Fibroblast of mammary gland (primary cell): ENCODE measurements around the gene FAM81A.

Experiments
- DNase-seq: peaks from one replicate; pipeline ENCODE4 v3.0.0-alpha.2; 2010; ENCODE audit warnings: low read depth
- H3K4me3 ChIP-seq: 2 replicates; pipeline ENCODE4 v1.5.1; 2011; ENCODE audit warnings: low read depth, mild to moderate bottlenecking, low read length, moderate library complexity; ENCODE audit not compliant: control insufficient read depth
- TF ChIP-seq, protein P1 (sequence below): conservative IDR thresholded peaks from 2 replicates; pipeline ENCODE4 v1.5.1; 2011; ENCODE audit warnings: low read depth, low read length, inconsistent platforms; ENCODE audit not compliant: control insufficient read depth, insufficient read depth

FAM81A gene

DNA sequence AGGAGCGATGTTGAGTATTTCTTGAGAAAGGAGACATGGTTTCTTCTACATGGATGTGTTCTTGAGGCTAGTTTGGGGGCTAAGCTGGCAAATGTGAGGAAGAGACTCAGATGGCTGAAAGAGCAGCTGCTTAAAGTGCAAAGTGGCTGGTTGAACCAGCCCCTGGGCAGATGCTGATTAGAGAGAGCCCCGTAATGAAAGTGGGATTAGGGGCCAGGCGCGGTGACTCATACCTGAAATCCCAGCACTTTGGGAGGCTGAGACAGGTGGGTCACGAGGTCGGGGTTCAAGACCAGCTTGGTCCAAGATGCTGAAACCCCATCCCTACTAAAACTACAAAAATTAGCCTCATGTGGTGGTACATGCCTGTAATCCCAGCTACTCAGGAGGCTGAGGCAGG lies 98.6 kb downstream of the FAM81A start:
- no peak for DNase-seq
- no peak overlapping the region for H3K4me3 ChIP-seq
- TF ChIP-seq, protein P1, sequence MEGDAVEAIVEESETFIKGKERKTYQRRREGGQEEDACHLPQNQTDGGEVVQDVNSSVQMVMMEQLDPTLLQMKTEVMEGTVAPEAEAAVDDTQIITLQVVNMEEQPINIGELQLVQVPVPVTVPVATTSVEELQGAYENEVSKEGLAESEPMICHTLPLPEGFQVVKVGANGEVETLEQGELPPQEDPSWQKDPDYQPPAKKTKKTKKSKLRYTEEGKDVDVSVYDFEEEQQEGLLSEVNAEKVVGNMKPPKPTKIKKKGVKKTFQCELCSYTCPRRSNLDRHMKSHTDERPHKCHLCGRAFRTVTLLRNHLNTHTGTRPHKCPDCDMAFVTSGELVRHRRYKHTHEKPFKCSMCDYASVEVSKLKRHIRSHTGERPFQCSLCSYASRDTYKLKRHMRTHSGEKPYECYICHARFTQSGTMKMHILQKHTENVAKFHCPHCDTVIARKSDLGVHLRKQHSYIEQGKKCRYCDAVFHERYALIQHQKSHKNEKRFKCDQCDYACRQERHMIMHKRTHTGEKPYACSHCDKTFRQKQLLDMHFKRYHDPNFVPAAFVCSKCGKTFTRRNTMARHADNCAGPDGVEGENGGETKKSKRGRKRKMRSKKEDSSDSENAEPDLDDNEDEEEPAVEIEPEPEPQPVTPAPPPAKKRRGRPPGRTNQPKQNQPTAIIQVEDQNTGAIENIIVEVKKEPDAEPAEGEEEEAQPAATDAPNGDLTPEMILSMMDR: no peak

DNA sequence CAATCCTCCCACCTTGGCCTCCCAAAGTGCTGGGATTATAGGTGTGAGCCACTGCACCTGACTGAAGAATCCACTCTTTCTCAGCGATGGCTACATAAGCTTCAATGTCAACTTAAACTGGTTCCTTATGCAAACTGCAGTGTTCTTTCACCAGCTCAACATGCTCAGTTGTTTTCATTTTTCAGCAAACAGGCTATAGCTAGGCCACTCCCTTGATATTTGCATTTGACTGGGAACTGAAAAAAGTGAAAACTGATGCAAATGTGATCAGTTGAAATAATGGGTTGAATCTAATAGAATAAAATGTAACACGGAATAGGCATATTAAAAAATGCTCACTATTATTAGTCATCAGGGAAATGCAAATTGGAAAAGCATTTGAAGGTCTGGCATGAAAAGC lies 99.4 kb downstream of the FAM81A start:
- H3K4me3 ChIP-seq: no peak overlapping the region
- TF ChIP-seq, protein P1: no peak

DNA sequence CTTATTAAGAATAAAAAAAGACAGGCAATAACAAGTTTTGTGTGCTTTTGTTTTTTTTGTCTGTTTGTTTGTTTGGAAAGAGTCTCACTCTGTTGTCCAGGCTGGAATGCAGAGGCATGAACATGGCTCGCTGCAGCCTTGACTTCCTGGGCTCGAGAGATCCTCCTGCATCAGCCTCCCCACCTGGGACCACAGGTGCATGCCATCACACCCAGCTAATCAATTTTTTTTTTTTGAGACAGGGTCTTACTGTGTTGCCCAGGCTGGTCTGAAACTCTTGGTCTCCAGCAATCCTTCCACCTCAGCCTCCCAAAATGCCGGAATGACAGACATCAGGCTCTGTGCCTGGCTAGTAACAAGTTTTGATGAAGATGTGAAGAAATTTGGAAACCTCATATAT lies 100.5 kb downstream of the FAM81A start:
- TF ChIP-seq, protein P1: no peak

More for the DNA sequence above, 99.4 kb downstream of the FAM81A start:
- DNase-seq: no peak

DNA sequence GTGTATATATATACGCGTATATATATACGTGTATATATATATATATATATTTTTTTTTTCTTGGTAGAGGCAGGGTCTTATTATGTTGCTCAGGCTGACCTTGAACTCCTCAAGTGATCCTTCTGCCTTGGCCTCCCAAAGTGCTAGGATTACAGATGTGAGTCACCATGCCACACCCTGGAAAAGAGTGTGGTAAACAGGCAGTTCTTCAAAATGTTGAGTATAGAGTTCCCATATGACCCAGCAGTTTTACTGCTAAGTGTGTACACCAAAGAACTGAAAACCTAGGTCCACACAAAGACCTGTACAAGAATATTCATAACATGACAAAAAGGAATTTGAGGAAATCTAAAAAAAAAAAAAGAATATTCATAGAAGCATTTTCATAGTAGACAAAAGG lies 101.8 kb downstream of the FAM81A start:
- TF ChIP-seq, protein P1: no peak
- no peak overlapping the region for H3K4me3 ChIP-seq
- peak; percentile 24 for DNase-seq

More for the DNA sequence above, 100.5 kb downstream of the FAM81A start:
- DNase-seq: no peak
- no peak overlapping the region for H3K4me3 ChIP-seq

DNA sequence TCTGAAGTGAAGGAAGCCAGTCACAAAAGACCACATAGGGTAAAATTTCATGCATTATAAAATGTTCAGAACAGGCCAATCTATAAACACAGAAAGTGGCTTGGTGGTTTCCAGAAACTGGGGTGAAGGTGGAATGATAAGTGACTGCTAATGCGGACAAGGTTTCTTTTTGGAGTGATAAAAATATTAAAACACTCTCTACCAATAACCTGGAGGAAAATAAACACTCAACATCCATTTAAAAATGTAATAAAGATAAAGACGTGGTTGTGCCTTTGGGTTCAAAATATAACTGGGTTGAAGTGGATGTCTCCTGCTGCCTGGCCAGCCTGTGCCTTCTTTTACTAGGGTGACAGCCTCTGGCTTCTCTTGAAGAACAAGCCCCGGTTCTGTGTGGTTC lies 102.7 kb downstream of the FAM81A start:
- no peak for DNase-seq
- TF ChIP-seq, protein P1: no peak
- no peak overlapping the region for H3K4me3 ChIP-seq

DNA sequence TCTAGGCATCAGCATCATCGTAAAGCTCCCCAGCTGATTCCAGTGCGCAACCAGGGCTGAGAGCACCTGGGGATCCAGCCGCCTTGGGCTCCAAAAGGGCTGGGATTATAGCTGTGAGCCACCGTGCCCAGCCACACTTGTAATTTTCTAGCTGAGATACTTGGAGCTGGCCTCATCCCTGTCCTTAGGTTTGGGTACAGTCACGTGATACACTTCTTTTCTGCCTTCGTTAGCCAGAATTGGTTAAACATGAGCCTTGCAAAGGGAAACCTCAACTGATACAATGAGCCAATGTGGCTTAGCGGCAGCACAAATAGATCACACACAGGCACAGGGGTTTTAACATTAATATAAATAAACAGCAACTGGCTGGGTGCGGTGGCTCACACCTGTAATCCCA lies 103.8 kb downstream of the FAM81A start:
- TF ChIP-seq, protein P1: no peak
- no peak for DNase-seq
- H3K4me3 ChIP-seq: no peak overlapping the region

DNA sequence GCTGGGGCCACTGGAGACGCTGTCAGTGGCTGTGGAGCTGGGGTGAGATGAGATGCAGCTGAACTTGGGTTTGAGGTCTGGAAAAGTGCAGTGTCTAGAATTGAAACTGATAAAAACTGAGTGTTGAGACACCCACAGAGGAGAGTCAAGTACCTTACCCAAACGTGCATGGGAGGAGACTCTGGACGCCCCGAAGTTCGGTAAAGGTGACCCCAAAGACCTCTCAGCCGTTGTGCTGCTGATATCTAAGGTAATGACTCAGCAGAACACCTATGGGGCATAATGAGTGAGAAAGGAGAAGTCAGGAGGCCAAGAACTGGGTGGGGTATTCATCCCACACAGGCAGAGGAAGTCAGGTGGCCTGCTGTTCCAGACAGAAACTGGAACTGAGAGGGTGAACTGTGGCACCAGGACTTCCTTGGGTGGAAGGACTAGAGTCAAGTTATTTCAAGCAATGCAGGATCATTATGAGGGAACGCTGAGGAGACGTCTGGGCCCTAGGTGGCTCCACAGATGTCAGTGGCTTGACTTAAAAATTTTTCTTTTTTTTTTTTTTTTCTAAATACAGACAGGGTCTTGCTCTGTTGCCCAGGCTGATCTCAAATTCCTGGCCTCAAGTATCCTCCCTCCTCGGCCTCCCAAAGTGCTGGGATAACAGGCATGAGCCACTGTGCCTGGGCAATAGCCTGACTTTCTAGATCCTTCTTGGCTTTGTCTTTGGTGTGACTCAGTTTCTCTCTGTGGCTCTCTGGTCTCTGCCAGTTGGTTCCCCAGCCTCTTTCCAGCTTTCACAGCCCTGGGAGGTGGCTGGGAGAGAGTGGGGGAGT lies 105.9 kb downstream of the FAM81A start:
- TF ChIP-seq, protein P1: no peak
- no peak for DNase-seq
- no peak overlapping the region for H3K4me3 ChIP-seq
